HepG2 (cell line): Measurements from ENCODE around the gene TRMT2A. TPM values are rescaled to one million over a fixed set of nuclear protein-coding genes. Genes with fewer than 3 reads are reported as not detected.

Experiments
- ELF3 ChIP-seq: IDR thresholded peaks from 2 replicates; pipeline ENCODE4 v1.6.1; 2016; ENCODE audit warnings: missing genetic modification reagents, missing compliant biosample characterization
- FOXK2 ChIP-seq: fragments of 450-650 bp; IDR thresholded peaks from 2 replicates; pipeline ENCODE4 v1.6.1; 2016
- GATAD1 ChIP-seq: IDR thresholded peaks from 2 replicates; pipeline ENCODE4 v1.6.1; 2016; ENCODE audit warnings: missing genetic modification reagents, missing compliant biosample characterization
- JUNB ChIP-seq: sonication (generic); formaldehyde crosslinking; IDR thresholded peaks from 2 replicates; pipeline ENCODE4 v1.8.0; 2022; ENCODE audit warnings: missing genetic modification reagents, mild to moderate bottlenecking, borderline replicate concordance
- MXI1 ChIP-seq: IDR thresholded peaks from 3 replicates; pipeline ENCODE4 v1.6.1; 2012; ENCODE audit warnings: low read depth, low read length, inconsistent platforms, borderline replicate concordance
- MYNN ChIP-seq: sonication (generic); formaldehyde crosslinking; IDR thresholded peaks from 2 replicates; pipeline ENCODE4 v1.4.0; 2020; ENCODE audit warnings: mild to moderate bottlenecking, low read depth, missing genetic modification reagents
- REXO4 ChIP-seq: sonication (generic); formaldehyde crosslinking; IDR thresholded peaks from 2 replicates; pipeline ENCODE4 v1.8.0; 2022; ENCODE audit warnings: missing genetic modification reagents, mild to moderate bottlenecking, borderline replicate concordance
- ZFP41 ChIP-seq: sonication (generic); formaldehyde crosslinking; IDR thresholded peaks from 2 replicates; pipeline ENCODE4 v1.4.0; 2020; ENCODE audit warnings: mild to moderate bottlenecking, missing genetic modification reagents, borderline replicate concordance
- ZMAT3 ChIP-seq: sonication (generic); formaldehyde crosslinking; conservative IDR thresholded peaks from 2 replicates; pipeline ENCODE4 v1.7.0; 2021; ENCODE audit warnings: missing genetic modification reagents
- ZNF24 ChIP-seq: fragments of 450-650 bp; IDR thresholded peaks from 2 replicates; pipeline ENCODE4 v1.6.1; 2017; ENCODE audit warnings: antibody characterized with exemption, mild to moderate bottlenecking
- ZNF337 ChIP-seq: sonication (generic); formaldehyde crosslinking; IDR thresholded peaks from 2 replicates; pipeline ENCODE4 v1.5.1; 2020; ENCODE audit warnings: missing genetic modification reagents, low read depth, mild to moderate bottlenecking, borderline replicate concordance
- ZNF614 ChIP-seq: IDR thresholded peaks from 2 replicates; pipeline ENCODE4 v1.6.1; 2018; ENCODE audit warnings: missing biosample characterization, missing genetic modification reagents, inconsistent platforms, borderline replicate concordance
- polyA plus RNA-seq, 8 experiments: library from polyadenylated mRNA; depleted of rRNA in 3 of 8; stranded (reverse) in 7 of 8; unstranded in 1 of 8; fragments of >200 nt; fragmentation: Illumina TruSeq in 4 of 8; extraction: Trizol in 4 of 8; gene quantifications; 2 replicates each; pipeline versions ENCODE4 v1.2.1 to v1.2.3, GENCODE V29; 2011 to 2016; ENCODE audit warnings: low read depth in 4 of 8, missing spikeins in 1 of 8, mixed read lengths in 1 of 8; ENCODE audit not compliant: insufficient read depth in 1 of 8
- total RNA-seq, 5 experiments: library from RNA; depleted of rRNA; stranded (reverse); fragments of >200 nt; fragmentation: Illumina TruSeq; extraction: Trizol; gene quantifications; 2 replicates each; pipeline ENCODE4 v1.2.3, GENCODE V29; 2016; ENCODE audit warnings: low read depth in 1 of 5
- TF ChIP-seq, protein P1 (sequence below): sonication (generic); formaldehyde crosslinking; IDR thresholded peaks from 2 replicates; pipeline ENCODE4 v1.9.0; 2021; ENCODE audit warnings: mild to moderate bottlenecking, missing genetic modification reagents
- TF ChIP-seq, protein P2 (sequence below): sonication (generic); formaldehyde crosslinking; IDR thresholded peaks from 2 replicates; pipeline ENCODE4 v1.5.0; 2020; ENCODE audit warnings: missing genetic modification reagents
- TF ChIP-seq, protein P3 (sequence below): sonication (generic); formaldehyde crosslinking; IDR thresholded peaks from 2 replicates; pipeline ENCODE4 v1.8.0; 2022; ENCODE audit warnings: missing genetic modification reagents, mild to moderate bottlenecking, borderline replicate concordance
- TF ChIP-seq, protein P4 (sequence below): sonication (generic); formaldehyde crosslinking; conservative IDR thresholded peaks from 2 replicates; pipeline ENCODE4 v1.8.1; 2023; ENCODE audit warnings: missing genetic modification reagents
- TF ChIP-seq, protein P5 (sequence below): sonication (generic); formaldehyde crosslinking; IDR thresholded peaks from 2 replicates; pipeline ENCODE4 v1.8.0; 2022; ENCODE audit warnings: missing genetic modification reagents, mild to moderate bottlenecking, moderate library complexity, borderline replicate concordance

Gene TRMT2A
- total and polyA plus RNA-seq, 2 of the 13 experiments (the other 11 are each of a cell fraction or from before 2014, with no cell fraction given): 24.0 to 30.3 TPM

DNA sequence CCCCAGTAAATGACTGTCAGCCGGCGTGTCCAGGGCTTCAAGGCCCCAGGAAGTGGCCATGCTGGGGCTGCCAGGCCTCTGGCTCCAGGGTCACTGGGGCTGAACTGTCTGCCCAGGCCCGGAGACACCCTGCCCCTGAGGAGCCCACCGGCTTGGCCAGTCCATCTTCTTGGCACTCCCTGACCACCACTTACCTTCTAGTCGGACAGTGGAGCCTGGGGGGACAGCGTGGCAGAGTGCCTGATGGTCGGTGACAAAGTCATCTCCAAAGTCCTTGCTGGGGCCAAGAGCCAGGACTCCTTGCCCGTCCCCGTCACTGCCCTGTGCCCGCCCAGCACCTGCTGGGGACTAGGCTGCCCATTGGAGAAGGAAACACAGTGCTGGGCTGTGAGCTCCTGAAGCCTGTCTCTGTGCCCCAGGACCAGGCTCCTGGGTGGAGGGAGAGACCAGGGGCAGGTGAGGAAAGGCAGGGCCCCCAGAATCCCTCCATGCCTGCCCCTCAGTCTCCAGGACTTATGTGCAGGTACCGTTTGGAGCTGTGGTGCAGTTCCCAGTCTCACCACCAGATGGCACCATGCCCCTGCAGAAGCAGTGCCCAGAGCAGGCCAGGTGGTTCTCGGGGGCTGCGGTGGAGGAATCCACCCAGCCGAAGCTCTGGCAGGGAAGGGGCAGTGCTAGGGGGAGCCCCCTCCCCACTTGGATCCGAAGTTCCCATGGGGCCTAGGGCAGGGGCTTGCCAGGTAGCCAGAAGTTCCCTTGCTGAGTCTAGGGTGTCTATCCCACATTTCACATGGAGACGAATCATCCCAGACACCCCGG, 39.8 kb upstream of the TRMT2A start (continued):
- TF ChIP-seq, protein P1, sequence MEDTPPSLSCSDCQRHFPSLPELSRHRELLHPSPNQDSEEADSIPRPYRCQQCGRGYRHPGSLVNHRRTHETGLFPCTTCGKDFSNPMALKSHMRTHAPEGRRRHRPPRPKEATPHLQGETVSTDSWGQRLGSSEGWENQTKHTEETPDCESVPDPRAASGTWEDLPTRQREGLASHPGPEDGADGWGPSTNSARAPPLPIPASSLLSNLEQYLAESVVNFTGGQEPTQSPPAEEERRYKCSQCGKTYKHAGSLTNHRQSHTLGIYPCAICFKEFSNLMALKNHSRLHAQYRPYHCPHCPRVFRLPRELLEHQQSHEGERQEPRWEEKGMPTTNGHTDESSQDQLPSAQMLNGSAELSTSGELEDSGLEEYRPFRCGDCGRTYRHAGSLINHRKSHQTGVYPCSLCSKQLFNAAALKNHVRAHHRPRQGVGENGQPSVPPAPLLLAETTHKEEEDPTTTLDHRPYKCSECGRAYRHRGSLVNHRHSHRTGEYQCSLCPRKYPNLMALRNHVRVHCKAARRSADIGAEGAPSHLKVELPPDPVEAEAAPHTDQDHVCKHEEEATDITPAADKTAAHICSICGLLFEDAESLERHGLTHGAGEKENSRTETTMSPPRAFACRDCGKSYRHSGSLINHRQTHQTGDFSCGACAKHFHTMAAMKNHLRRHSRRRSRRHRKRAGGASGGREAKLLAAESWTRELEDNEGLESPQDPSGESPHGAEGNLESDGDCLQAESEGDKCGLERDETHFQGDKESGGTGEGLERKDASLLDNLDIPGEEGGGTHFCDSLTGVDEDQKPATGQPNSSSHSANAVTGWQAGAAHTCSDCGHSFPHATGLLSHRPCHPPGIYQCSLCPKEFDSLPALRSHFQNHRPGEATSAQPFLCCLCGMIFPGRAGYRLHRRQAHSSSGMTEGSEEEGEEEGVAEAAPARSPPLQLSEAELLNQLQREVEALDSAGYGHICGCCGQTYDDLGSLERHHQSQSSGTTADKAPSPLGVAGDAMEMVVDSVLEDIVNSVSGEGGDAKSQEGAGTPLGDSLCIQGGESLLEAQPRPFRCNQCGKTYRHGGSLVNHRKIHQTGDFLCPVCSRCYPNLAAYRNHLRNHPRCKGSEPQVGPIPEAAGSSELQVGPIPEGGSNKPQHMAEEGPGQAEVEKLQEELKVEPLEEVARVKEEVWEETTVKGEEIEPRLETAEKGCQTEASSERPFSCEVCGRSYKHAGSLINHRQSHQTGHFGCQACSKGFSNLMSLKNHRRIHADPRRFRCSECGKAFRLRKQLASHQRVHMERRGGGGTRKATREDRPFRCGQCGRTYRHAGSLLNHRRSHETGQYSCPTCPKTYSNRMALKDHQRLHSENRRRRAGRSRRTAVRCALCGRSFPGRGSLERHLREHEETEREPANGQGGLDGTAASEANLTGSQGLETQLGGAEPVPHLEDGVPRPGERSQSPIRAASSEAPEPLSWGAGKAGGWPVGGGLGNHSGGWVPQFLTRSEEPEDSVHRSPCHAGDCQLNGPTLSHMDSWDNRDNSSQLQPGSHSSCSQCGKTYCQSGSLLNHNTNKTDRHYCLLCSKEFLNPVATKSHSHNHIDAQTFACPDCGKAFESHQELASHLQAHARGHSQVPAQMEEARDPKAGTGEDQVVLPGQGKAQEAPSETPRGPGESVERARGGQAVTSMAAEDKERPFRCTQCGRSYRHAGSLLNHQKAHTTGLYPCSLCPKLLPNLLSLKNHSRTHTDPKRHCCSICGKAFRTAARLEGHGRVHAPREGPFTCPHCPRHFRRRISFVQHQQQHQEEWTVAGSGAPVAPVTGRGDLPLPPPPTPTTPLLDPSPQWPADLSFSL: no peak
- TF ChIP-seq JUNB (CRISPR knock-in tag) (no peak), GATAD1 (0 out of 2 replicates have a peak, but pooled peaks have one; percentile 17), MXI1 (no peak), ZMAT3 (CRISPR knock-in tag) (no peak), ELF3 (CRISPR knock-in tag) (0 out of 2 replicates have a peak, but pooled peaks have one; percentile 11), ZNF24 (no peak), FOXK2 (no peak), MYNN (no peak), ZNF337 (CRISPR knock-in tag) (no peak), ZFP41 (CRISPR knock-in tag) (no peak), REXO4 (CRISPR knock-in tag) (no peak), ZNF614 (CRISPR knock-in tag) (0 out of 2 replicates have a peak, but pooled peaks have one; percentile 23)
- TF ChIP-seq, protein P2, sequence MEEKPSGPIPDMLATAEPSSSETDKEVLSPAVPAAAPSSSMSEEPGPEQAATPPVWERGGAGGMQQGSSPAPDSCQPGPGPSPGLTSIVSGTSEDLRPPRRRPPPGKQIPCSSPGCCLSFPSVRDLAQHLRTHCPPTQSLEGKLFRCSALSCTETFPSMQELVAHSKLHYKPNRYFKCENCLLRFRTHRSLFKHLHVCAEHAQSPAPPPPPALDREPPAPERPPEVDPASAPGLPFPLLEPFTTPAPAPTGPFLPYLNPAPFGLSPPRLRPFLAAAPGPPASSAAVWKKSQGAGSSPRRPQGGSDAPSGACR (CRISPR knock-in tag): no peak
- TF ChIP-seq, protein P3, sequence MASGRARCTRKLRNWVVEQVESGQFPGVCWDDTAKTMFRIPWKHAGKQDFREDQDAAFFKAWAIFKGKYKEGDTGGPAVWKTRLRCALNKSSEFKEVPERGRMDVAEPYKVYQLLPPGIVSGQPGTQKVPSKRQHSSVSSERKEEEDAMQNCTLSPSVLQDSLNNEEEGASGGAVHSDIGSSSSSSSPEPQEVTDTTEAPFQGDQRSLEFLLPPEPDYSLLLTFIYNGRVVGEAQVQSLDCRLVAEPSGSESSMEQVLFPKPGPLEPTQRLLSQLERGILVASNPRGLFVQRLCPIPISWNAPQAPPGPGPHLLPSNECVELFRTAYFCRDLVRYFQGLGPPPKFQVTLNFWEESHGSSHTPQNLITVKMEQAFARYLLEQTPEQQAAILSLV (CRISPR knock-in tag): no peak
- TF ChIP-seq, protein P4, sequence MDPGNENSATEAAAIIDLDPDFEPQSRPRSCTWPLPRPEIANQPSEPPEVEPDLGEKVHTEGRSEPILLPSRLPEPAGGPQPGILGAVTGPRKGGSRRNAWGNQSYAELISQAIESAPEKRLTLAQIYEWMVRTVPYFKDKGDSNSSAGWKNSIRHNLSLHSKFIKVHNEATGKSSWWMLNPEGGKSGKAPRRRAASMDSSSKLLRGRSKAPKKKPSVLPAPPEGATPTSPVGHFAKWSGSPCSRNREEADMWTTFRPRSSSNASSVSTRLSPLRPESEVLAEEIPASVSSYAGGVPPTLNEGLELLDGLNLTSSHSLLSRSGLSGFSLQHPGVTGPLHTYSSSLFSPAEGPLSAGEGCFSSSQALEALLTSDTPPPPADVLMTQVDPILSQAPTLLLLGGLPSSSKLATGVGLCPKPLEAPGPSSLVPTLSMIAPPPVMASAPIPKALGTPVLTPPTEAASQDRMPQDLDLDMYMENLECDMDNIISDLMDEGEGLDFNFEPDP (CRISPR knock-in tag): no peak
- TF ChIP-seq, protein P5, sequence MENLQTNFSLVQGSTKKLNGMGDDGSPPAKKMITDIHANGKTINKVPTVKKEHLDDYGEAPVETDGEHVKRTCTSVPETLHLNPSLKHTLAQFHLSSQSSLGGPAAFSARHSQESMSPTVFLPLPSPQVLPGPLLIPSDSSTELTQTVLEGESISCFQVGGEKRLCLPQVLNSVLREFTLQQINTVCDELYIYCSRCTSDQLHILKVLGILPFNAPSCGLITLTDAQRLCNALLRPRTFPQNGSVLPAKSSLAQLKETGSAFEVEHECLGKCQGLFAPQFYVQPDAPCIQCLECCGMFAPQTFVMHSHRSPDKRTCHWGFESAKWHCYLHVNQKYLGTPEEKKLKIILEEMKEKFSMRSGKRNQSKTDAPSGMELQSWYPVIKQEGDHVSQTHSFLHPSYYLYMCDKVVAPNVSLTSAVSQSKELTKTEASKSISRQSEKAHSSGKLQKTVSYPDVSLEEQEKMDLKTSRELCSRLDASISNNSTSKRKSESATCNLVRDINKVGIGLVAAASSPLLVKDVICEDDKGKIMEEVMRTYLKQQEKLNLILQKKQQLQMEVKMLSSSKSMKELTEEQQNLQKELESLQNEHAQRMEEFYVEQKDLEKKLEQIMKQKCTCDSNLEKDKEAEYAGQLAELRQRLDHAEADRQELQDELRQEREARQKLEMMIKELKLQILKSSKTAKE (CRISPR knock-in tag): no peak
